WTC11 (cell line): ENCODE data around the gene FRMD4A.

Experiments used
- ATF6 ChIP-seq: sonication (generic); formaldehyde crosslinking; IDR thresholded peaks from 2 replicates; pipeline ENCODE4 v1.8.1; 2023; ENCODE audit warnings: mild to moderate bottlenecking, missing genetic modification reagents
- CTCF ChIP-seq: fragments of 200-600 bp; IDR thresholded peaks from 2 replicates; pipeline ENCODE4 v1.8.0; 2022; ENCODE audit warnings: antibody characterized with exemption
- E2F5 ChIP-seq: sonication (generic); formaldehyde crosslinking; IDR thresholded peaks from 2 replicates; pipeline ENCODE4 v1.8.1; 2022; ENCODE audit warnings: mild to moderate bottlenecking, moderate library complexity, missing genetic modification reagents
- TEAD4 ChIP-seq: sonication (generic); formaldehyde crosslinking; IDR thresholded peaks from 2 replicates; pipeline ENCODE4 v1.8.0; 2022; ENCODE audit warnings: mild to moderate bottlenecking, missing genetic modification reagents

GRCh38 chr10:13950543-13950939 is 380.2 kb downstream of the FRMD4A start:
- TF ChIP-seq ATF6 (no peak), CTCF (no peak), E2F5 (CRISPR knock-in tag) (no peak), TEAD4 (CRISPR knock-in tag) (no peak)
